WTC11 (cell line): ENCODE measurements around the gene SHISA7. TPM values are rescaled to one million over a fixed set of nuclear protein-coding genes. Genes with fewer than 3 reads are reported as not detected.

ENCODE experiments used
- ETV6 ChIP-seq: sonication (generic); formaldehyde crosslinking; IDR thresholded peaks from 2 replicates; pipeline ENCODE4 v1.8.1; 2022; ENCODE audit warnings: mild to moderate bottlenecking, missing genetic modification reagents
- FOXJ3 ChIP-seq: sonication (generic); formaldehyde crosslinking; IDR thresholded peaks from 2 replicates; pipeline ENCODE4 v1.9.0; 2021; ENCODE audit warnings: missing genetic modification reagents, mild to moderate bottlenecking, borderline replicate concordance
- FOXK1 ChIP-seq: sonication (generic); formaldehyde crosslinking; IDR thresholded peaks from 2 replicates; pipeline ENCODE4 v1.8.0; 2022; ENCODE audit warnings: mild to moderate bottlenecking, moderate library complexity, missing genetic modification reagents
- JAZF1 ChIP-seq: fragments of 250-450 bp; sonication (Bioruptor Pico); IDR thresholded peaks from 2 replicates; pipeline ENCODE4 v1.9.0; 2021; ENCODE audit warnings: moderate library complexity, mild to moderate bottlenecking, inconsistent platforms
- JUN ChIP-seq: sonication (generic); formaldehyde crosslinking; IDR thresholded peaks from 2 replicates; pipeline ENCODE4 v1.8.0; 2023; ENCODE audit warnings: mild to moderate bottlenecking, missing genetic modification reagents
- KAT7 ChIP-seq: sonication (generic); formaldehyde crosslinking; IDR thresholded peaks from 2 replicates; pipeline ENCODE4 v1.8.1; 2023; ENCODE audit warnings: missing genetic modification reagents, mild to moderate bottlenecking, borderline replicate concordance
- MYBL2 ChIP-seq: sonication (generic); formaldehyde crosslinking; IDR thresholded peaks from 2 replicates; pipeline ENCODE4 v1.8.1; 2023; ENCODE audit warnings: mild to moderate bottlenecking, moderate library complexity, missing genetic modification reagents
- NFATC4 ChIP-seq: fragments of 250-450 bp; sonication (Bioruptor Pico); IDR thresholded peaks from 2 replicates; pipeline ENCODE4 v1.9.0; 2021; ENCODE audit warnings: mild to moderate bottlenecking
- NFYB ChIP-seq: sonication (generic); formaldehyde crosslinking; conservative IDR thresholded peaks from 2 replicates; pipeline ENCODE4 v1.8.0; 2022; ENCODE audit warnings: low read depth, missing genetic modification reagents
- NR1H2 ChIP-seq: sonication (generic); formaldehyde crosslinking; IDR thresholded peaks from 2 replicates; pipeline ENCODE4 v1.9.0; 2021; ENCODE audit warnings: mild to moderate bottlenecking, moderate library complexity, missing genetic modification reagents
- RORB ChIP-seq: fragments of 250-450 bp; sonication (Bioruptor Pico); IDR thresholded peaks from 2 replicates; pipeline ENCODE4 v1.9.0; 2021; ENCODE audit warnings: mild to moderate bottlenecking
- SMAD4 ChIP-seq: sonication (generic); formaldehyde crosslinking; IDR thresholded peaks from 2 replicates; pipeline ENCODE4 v1.8.0; 2022; ENCODE audit warnings: mild to moderate bottlenecking, missing genetic modification reagents
- SP1 ChIP-seq: sonication (generic); formaldehyde crosslinking; conservative IDR thresholded peaks from 2 replicates; pipeline ENCODE4 v1.8.1; 2022; ENCODE audit warnings: missing genetic modification reagents
- TEAD1 ChIP-seq: sonication (generic); formaldehyde crosslinking; IDR thresholded peaks from 2 replicates; pipeline ENCODE4 v1.8.0; 2022; ENCODE audit warnings: mild to moderate bottlenecking, missing genetic modification reagents
- ZBTB21 ChIP-seq: sonication (generic); formaldehyde crosslinking; IDR thresholded peaks from 2 replicates; pipeline ENCODE4 v1.8.1; 2023; ENCODE audit warnings: mild to moderate bottlenecking, missing genetic modification reagents, borderline replicate concordance
- ZNF138 ChIP-seq: sonication (generic); formaldehyde crosslinking; conservative IDR thresholded peaks from 2 replicates; pipeline ENCODE4 v1.8.1; 2022; ENCODE audit warnings: mild to moderate bottlenecking, moderate library complexity, missing genetic modification reagents
- ZNF219 ChIP-seq: sonication (generic); formaldehyde crosslinking; IDR thresholded peaks from 2 replicates; pipeline ENCODE4 v1.8.0; 2023; ENCODE audit warnings: missing genetic modification reagents, mild to moderate bottlenecking, borderline replicate concordance
- total RNA-seq: library from RNA; stranded (reverse); gene quantifications from 3 replicates; pipeline ENCODE4 v1.2.3, GENCODE V29; 2021
- TF ChIP-seq, protein P1 (sequence below): sonication (generic); formaldehyde crosslinking; IDR thresholded peaks from 2 replicates; pipeline ENCODE4 v1.8.0; 2022; ENCODE audit warnings: mild to moderate bottlenecking, missing genetic modification reagents
- TF ChIP-seq, protein P2 (sequence below): fragments of 250-450 bp; sonication (Bioruptor Pico); IDR thresholded peaks from 2 replicates; pipeline ENCODE4 v1.8.0; 2021; ENCODE audit warnings: mild to moderate bottlenecking
- TF ChIP-seq, protein P3 (sequence below): sonication (generic); formaldehyde crosslinking; IDR thresholded peaks from 2 replicates; pipeline ENCODE4 v1.8.0; 2022; ENCODE audit warnings: mild to moderate bottlenecking, missing genetic modification reagents
- TF ChIP-seq, protein P4 (sequence below): sonication (generic); formaldehyde crosslinking; IDR thresholded peaks from 2 replicates; pipeline ENCODE4 v1.8.1; 2023; ENCODE audit warnings: mild to moderate bottlenecking, missing genetic modification reagents
- TF ChIP-seq, protein P5 (sequence below): fragments of 250-450 bp; sonication (Bioruptor Pico); IDR thresholded peaks from 2 replicates; pipeline ENCODE4 v1.9.0; 2021; ENCODE audit warnings: mild to moderate bottlenecking
- TF ChIP-seq, protein P6 (sequence below): sonication (generic); formaldehyde crosslinking; IDR thresholded peaks from 2 replicates; pipeline ENCODE4 v1.8.1; 2022; ENCODE audit warnings: missing genetic modification reagents, borderline replicate concordance
- TF ChIP-seq, protein P7 (sequence below): sonication (generic); formaldehyde crosslinking; IDR thresholded peaks from 2 replicates; pipeline ENCODE4 v1.8.1; 2022; ENCODE audit warnings: mild to moderate bottlenecking, missing genetic modification reagents, moderate library complexity, borderline replicate concordance
- TF ChIP-seq, protein P8 (sequence below): fragments of 250-450 bp; sonication (Bioruptor Pico); IDR thresholded peaks from 2 replicates; pipeline ENCODE4 v2.1.2; 2022; ENCODE audit warnings: mild to moderate bottlenecking, moderate library complexity
- TF ChIP-seq, protein P9 (sequence below): sonication (generic); formaldehyde crosslinking; IDR thresholded peaks from 2 replicates; pipeline ENCODE4 v1.8.1; 2023; ENCODE audit warnings: mild to moderate bottlenecking, moderate library complexity, missing genetic modification reagents
- TF ChIP-seq, protein P10 (sequence below): sonication (generic); formaldehyde crosslinking; IDR thresholded peaks from 2 replicates; pipeline ENCODE4 v1.8.1; 2023; ENCODE audit warnings: mild to moderate bottlenecking, missing genetic modification reagents

The SHISA7 gene
- total RNA-seq, 1 experiment from 2014 or later = 0.79 TPM

DNA sequence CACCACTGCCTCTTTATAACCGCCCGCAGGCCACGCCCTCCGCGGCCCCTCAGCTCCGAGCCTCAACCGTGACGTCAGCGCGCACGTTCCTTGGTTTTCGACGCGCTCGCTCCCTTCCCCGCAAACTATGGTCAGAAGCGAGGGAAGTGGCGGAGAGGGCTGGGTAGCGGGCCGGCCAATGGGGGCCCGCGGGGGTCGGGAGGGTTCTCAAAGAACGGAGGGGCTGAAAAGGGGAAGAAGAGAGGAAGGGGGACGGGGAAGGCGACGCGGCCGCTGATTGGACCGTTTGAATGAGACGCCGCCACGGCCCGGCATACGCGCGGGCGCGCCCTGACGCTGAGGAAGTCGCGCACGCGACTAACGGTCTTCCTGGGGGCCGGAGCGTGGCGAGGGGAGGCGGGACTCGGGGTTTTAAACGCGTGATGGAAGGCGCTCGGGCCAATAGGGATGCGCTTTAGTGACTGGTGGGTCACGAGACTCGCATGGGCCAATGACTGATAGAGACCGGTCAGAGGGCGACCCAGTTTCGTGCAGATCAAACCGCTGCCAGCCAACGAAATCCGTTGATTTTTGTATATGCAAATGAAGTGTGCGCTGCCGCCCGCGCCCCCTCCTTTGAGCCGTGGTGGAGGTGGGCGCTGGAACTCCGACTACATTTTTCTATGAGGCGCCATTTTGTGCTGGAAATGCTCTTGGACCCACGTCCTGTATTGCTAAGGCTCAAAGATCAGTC lies 35.1 kb downstream of the SHISA7 start (continued):
- TF ChIP-seq, protein P1, sequence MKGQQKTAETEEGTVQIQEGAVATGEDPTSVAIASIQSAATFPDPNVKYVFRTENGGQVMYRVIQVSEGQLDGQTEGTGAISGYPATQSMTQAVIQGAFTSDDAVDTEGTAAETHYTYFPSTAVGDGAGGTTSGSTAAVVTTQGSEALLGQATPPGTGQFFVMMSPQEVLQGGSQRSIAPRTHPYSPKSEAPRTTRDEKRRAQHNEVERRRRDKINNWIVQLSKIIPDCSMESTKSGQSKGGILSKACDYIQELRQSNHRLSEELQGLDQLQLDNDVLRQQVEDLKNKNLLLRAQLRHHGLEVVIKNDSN (CRISPR knock-in tag) = peak; percentile 92
- TF ChIP-seq FOXK1 (peak; percentile 58; the same call in 1 of the 2 replicates), SP1 (CRISPR knock-in tag) (peak; percentile 90), NFATC4 (CRISPR knock-in tag) (0 out of 2 replicates have a peak, but pooled peaks have one; percentile 76), RORB (CRISPR knock-in tag) (no peak), MYBL2 (peak; percentile 100), JAZF1 (no peak), SMAD4 (CRISPR knock-in tag) (no peak), ZNF138 (CRISPR knock-in tag) (no peak), ZBTB21 (CRISPR knock-in tag) (peak; percentile 94), JUN (CRISPR knock-in tag) (0 out of 2 replicates have a peak, but pooled peaks have one; percentile 2), TEAD1 (CRISPR knock-in tag) (peak; percentile 40; the same call in 1 of the 2 replicates), ETV6 (peak; percentile 71), ZNF219 (CRISPR knock-in tag) (no peak), FOXJ3 (no peak), NR1H2 (CRISPR knock-in tag) (no peak), KAT7 (no peak; the same call in 1 of the 2 replicates), NFYB (CRISPR knock-in tag) (peak; percentile 82)
- TF ChIP-seq, protein P2, sequence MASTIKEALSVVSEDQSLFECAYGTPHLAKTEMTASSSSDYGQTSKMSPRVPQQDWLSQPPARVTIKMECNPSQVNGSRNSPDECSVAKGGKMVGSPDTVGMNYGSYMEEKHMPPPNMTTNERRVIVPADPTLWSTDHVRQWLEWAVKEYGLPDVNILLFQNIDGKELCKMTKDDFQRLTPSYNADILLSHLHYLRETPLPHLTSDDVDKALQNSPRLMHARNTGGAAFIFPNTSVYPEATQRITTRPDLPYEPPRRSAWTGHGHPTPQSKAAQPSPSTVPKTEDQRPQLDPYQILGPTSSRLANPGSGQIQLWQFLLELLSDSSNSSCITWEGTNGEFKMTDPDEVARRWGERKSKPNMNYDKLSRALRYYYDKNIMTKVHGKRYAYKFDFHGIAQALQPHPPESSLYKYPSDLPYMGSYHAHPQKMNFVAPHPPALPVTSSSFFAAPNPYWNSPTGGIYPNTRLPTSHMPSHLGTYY = no peak
- TF ChIP-seq, protein P3, sequence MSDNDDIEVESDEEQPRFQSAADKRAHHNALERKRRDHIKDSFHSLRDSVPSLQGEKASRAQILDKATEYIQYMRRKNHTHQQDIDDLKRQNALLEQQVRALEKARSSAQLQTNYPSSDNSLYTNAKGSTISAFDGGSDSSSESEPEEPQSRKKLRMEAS (CRISPR knock-in tag) = peak; percentile 100
- TF ChIP-seq, protein P4, sequence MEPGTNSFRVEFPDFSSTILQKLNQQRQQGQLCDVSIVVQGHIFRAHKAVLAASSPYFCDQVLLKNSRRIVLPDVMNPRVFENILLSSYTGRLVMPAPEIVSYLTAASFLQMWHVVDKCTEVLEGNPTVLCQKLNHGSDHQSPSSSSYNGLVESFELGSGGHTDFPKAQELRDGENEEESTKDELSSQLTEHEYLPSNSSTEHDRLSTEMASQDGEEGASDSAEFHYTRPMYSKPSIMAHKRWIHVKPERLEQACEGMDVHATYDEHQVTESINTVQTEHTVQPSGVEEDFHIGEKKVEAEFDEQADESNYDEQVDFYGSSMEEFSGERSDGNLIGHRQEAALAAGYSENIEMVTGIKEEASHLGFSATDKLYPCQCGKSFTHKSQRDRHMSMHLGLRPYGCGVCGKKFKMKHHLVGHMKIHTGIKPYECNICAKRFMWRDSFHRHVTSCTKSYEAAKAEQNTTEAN (CRISPR knock-in tag) = peak; percentile 90; the same call in 1 of the 2 replicates
- TF ChIP-seq, protein P5, sequence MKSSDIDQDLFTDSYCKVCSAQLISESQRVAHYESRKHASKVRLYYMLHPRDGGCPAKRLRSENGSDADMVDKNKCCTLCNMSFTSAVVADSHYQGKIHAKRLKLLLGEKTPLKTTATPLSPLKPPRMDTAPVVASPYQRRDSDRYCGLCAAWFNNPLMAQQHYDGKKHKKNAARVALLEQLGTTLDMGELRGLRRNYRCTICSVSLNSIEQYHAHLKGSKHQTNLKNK (CRISPR knock-in tag) = no peak
- TF ChIP-seq, protein P6, sequence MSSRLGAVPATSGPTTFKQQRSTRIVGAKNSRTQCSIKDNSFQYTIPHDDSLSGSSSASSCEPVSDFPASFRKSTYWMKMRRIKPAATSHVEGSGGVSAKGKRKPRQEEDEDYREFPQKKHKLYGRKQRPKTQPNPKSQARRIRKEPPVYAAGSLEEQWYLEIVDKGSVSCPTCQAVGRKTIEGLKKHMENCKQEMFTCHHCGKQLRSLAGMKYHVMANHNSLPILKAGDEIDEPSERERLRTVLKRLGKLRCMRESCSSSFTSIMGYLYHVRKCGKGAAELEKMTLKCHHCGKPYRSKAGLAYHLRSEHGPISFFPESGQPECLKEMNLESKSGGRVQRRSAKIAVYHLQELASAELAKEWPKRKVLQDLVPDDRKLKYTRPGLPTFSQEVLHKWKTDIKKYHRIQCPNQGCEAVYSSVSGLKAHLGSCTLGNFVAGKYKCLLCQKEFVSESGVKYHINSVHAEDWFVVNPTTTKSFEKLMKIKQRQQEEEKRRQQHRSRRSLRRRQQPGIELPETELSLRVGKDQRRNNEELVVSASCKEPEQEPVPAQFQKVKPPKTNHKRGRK (CRISPR knock-in tag) = no peak
- TF ChIP-seq, protein P7, sequence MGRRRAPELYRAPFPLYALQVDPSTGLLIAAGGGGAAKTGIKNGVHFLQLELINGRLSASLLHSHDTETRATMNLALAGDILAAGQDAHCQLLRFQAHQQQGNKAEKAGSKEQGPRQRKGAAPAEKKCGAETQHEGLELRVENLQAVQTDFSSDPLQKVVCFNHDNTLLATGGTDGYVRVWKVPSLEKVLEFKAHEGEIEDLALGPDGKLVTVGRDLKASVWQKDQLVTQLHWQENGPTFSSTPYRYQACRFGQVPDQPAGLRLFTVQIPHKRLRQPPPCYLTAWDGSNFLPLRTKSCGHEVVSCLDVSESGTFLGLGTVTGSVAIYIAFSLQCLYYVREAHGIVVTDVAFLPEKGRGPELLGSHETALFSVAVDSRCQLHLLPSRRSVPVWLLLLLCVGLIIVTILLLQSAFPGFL = no peak
- TF ChIP-seq, protein P8, sequence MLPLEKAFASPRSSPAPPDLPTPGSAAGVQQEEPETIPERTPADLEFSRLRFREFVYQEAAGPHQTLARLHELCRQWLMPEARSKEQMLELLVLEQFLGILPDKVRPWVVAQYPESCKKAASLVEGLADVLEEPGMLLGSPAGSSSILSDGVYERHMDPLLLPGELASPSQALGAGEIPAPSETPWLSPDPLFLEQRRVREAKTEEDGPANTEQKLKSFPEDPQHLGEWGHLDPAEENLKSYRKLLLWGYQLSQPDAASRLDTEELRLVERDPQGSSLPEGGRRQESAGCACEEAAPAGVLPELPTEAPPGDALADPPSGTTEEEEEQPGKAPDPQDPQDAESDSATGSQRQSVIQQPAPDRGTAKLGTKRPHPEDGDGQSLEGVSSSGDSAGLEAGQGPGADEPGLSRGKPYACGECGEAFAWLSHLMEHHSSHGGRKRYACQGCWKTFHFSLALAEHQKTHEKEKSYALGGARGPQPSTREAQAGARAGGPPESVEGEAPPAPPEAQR (CRISPR knock-in tag) = no peak
- TF ChIP-seq, protein P9, sequence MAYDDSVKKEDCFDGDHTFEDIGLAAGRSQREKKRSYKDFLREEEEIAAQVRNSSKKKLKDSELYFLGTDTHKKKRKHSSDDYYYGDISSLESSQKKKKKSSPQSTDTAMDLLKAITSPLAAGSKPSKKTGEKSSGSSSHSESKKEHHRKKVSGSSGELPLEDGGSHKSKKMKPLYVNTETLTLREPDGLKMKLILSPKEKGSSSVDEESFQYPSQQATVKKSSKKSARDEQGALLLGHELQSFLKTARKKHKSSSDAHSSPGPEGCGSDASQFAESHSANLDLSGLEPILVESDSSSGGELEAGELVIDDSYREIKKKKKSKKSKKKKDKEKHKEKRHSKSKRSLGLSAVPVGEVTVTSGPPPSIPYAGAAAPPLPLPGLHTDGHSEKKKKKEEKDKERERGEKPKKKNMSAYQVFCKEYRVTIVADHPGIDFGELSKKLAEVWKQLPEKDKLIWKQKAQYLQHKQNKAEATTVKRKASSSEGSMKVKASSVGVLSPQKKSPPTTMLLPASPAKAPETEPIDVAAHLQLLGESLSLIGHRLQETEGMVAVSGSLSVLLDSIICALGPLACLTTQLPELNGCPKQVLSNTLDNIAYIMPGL (CRISPR knock-in tag) = no peak
- TF ChIP-seq, protein P10, sequence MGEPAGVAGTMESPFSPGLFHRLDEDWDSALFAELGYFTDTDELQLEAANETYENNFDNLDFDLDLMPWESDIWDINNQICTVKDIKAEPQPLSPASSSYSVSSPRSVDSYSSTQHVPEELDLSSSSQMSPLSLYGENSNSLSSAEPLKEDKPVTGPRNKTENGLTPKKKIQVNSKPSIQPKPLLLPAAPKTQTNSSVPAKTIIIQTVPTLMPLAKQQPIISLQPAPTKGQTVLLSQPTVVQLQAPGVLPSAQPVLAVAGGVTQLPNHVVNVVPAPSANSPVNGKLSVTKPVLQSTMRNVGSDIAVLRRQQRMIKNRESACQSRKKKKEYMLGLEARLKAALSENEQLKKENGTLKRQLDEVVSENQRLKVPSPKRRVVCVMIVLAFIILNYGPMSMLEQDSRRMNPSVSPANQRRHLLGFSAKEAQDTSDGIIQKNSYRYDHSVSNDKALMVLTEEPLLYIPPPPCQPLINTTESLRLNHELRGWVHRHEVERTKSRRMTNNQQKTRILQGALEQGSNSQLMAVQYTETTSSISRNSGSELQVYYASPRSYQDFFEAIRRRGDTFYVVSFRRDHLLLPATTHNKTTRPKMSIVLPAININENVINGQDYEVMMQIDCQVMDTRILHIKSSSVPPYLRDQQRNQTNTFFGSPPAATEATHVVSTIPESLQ (CRISPR knock-in tag) = no peak
